ENCODE measurements around the gene FN3K. TPM values are rescaled to one million over a fixed set of nuclear protein-coding genes. Genes with fewer than 3 reads are reported as not detected.

FN3K gene
- total and polyA plus RNA-seq, 2 of the 13 experiments (the other 11 are each of a cell fraction or from before 2014, with no cell fraction given), result 3.5 to 12.2 TPM

GRCh38 chr17:82734987-82735866 lies at the start of gene FN3K (continued):
- TF ChIP-seq MNT (IDR thresholded peaks at IDR 0.05) (no peak), MIER3 (CRISPR knock-in tag; IDR thresholded peaks at IDR 0.05; ENCODE audit: borderline replicate concordance) (no peak), ZBTB4 (CRISPR knock-in tag; IDR thresholded peaks at IDR 0.05; ENCODE audit: borderline replicate concordance) (peak; percentile 74; the same call in 1 of the 2 replicates), CCDC6 (CRISPR knock-in tag; IDR thresholded peaks at IDR 0.05) (no peak), ZNF318 (CRISPR knock-in tag; IDR thresholded peaks at IDR 0.05) (no peak), NFAT5 (CRISPR knock-in tag; IDR thresholded peaks at IDR 0.05) (0 out of 2 replicates have a peak, but pooled peaks have one; percentile 32), AKAP8 (CRISPR knock-in tag; IDR thresholded peaks at IDR 0.05) (peak; percentile 61; the same call in 1 of the 2 replicates), SYNCRIP (IDR thresholded peaks at IDR 0.05; ENCODE audit: insufficient read depth, low read depth, low read length) (no peak)
